Effector CD4-positive, alpha-beta T cell (primary cell): ENCODE measurements around the gene TTLL1.

Experiments
- DNase-seq: peaks from one replicate; pipeline ENCODE4 v3.0.0-alpha.2; 2020

Gene TTLL1

DNA sequence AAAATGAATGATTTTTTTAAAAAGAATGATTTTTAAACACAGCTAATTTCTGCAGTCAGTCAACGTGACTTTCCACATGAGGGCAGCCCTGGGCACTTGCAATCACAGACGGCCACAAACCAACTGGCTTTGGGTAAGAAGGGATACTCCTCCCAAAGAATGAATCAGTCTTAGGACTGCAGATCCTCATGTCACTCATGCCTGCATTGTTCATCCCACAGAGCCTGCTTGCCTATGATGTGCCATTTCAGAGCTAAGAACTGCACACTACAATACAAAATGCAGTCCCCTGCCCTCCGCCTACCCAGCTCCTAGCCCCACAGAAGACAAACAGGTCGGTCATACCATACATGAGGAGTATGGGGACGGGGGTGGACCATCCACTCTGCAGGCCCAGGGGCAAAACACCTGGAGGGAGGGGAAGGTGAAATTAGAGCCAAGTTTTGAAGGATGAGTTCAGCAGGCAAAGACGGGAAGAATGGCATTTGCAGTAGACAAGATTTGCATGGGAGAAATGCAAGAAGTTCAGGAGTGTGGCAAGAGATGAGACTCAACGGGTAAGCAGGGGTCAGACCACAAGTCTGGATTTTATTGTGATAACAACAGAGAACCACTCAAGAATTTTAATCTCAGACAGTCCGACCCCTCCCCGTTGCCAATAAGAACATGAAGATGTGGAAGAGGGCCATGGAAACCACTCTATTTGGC is 98.9 kb downstream of the TTLL1 start:
- no peak for DNase-seq
